C4-2B (cell line): ENCODE measurements around the gene CARMIL1.

Source experiments
- ZFX ChIP-seq: fragments of 450-650 bp; IDR thresholded peaks from 2 replicates; pipeline ENCODE4 v1.6.1; 2017
- TF ChIP-seq, protein P1 (sequence below): fragments of 450-650 bp; conservative IDR thresholded peaks from 2 replicates; pipeline ENCODE4 v1.5.1; 2017; ENCODE audit warnings: mild to moderate bottlenecking

DNA sequence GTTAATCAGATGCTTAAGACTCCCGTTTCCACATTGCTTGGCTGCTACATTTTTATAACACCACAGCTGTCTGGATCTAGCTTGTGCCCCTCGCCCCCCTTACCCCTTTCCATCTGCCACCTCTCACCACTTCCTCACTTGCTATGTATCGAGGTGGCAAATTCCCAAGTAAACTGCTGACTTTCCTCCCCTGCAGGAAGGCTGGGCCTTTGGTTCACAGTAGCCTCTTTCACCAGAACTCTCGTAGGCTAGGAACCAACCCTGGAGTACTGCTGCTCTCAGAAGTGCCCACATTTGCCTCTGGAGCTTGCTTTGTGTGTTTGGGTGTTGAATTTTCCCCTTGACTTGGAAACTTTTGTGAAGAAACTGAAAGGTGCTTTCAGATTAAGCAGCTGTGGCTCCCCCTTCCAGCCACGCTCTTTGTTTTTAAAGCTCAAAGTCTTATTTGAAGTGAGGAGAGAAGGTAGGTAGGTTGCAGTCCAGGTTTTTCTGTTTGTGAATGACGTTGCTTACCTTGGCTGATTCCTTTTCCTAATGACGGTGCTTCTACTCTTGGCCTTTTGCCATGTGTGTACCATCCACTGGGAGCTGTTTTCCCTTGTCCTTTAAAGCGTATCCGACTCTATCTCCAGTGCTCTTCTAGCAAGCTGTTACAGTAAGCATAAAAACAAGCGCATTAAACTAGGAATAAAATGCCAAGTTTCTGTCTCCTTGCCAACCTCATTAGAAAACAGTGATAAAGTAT, 90.4 kb downstream of the CARMIL1 start:
- TF ChIP-seq, protein P1, sequence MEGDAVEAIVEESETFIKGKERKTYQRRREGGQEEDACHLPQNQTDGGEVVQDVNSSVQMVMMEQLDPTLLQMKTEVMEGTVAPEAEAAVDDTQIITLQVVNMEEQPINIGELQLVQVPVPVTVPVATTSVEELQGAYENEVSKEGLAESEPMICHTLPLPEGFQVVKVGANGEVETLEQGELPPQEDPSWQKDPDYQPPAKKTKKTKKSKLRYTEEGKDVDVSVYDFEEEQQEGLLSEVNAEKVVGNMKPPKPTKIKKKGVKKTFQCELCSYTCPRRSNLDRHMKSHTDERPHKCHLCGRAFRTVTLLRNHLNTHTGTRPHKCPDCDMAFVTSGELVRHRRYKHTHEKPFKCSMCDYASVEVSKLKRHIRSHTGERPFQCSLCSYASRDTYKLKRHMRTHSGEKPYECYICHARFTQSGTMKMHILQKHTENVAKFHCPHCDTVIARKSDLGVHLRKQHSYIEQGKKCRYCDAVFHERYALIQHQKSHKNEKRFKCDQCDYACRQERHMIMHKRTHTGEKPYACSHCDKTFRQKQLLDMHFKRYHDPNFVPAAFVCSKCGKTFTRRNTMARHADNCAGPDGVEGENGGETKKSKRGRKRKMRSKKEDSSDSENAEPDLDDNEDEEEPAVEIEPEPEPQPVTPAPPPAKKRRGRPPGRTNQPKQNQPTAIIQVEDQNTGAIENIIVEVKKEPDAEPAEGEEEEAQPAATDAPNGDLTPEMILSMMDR, result no peak
- no peak for TF ChIP-seq ZFX
